ENCODE measurements around the gene FNDC3B. TPM values are rescaled to one million over a fixed set of nuclear protein-coding genes. Genes with fewer than 3 reads are reported as not detected.

Gene FNDC3B
- total and polyA plus RNA-seq, 9 of the 15 experiments (the other 6 are each of a cell fraction or from before 2014, with no cell fraction given): 7.0 to 35.8 (median 16.2) TPM

GRCh38 chr3:172147113-172147818 is 107.9 kb downstream of the FNDC3B start (continued):
- TF ChIP-seq ARID4B (CRISPR knock-in tag; IDR thresholded peaks at IDR 0.05) (no peak), ZC3H8 (IDR thresholded peaks at IDR 0.05) (no peak), KLF13 (tag; IDR thresholded peaks at IDR 0.05; ENCODE audit: borderline replicate concordance, low read depth) (no peak), CC2D1A (IDR thresholded peaks at IDR 0.05) (no peak), OTX1 (CRISPR knock-in tag; IDR thresholded peaks at IDR 0.05) (no peak), STAT5B (CRISPR knock-in tag; IDR thresholded peaks at IDR 0.05) (no peak), GTF2A2 (tag; IDR thresholded peaks at IDR 0.05) (no peak), NFE2 (IDR thresholded peaks at IDR 0.05; ENCODE audit: low read depth) (no peak), MED1 (CRISPR knock-in tag; IDR thresholded peaks at IDR 0.05; ENCODE audit: borderline replicate concordance) (no peak), RBM39 (optimal IDR thresholded peaks at IDR 0.05; ENCODE audit: low read depth, low read length) (no peak), ZNF124 (CRISPR knock-in tag; IDR thresholded peaks at IDR 0.05) (no peak), ZNF253 (CRISPR knock-in tag; conservative IDR thresholded peaks at IDR 0.05) (no peak)
- TF ChIP-seq, protein P1, sequence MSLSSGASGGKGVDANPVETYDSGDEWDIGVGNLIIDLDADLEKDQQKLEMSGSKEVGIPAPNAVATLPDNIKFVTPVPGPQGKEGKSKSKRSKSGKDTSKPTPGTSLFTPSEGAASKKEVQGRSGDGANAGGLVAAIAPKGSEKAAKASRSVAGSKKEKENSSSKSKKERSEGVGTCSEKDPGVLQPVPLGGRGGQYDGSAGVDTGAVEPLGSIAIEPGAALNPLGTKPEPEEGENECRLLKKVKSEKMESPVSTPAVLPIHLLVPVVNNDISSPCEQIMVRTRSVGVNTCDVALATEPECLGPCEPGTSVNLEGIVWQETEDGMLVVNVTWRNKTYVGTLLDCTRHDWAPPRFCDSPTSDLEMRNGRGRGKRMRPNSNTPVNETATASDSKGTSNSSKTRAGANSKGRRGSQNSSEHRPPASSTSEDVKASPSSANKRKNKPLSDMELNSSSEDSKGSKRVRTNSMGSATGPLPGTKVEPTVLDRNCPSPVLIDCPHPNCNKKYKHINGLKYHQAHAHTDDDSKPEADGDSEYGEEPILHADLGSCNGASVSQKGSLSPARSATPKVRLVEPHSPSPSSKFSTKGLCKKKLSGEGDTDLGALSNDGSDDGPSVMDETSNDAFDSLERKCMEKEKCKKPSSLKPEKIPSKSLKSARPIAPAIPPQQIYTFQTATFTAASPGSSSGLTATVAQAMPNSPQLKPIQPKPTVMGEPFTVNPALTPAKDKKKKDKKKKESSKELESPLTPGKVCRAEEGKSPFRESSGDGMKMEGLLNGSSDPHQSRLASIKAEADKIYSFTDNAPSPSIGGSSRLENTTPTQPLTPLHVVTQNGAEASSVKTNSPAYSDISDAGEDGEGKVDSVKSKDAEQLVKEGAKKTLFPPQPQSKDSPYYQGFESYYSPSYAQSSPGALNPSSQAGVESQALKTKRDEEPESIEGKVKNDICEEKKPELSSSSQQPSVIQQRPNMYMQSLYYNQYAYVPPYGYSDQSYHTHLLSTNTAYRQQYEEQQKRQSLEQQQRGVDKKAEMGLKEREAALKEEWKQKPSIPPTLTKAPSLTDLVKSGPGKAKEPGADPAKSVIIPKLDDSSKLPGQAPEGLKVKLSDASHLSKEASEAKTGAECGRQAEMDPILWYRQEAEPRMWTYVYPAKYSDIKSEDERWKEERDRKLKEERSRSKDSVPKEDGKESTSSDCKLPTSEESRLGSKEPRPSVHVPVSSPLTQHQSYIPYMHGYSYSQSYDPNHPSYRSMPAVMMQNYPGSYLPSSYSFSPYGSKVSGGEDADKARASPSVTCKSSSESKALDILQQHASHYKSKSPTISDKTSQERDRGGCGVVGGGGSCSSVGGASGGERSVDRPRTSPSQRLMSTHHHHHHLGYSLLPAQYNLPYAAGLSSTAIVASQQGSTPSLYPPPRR (CRISPR knock-in tag; IDR thresholded peaks at IDR 0.05; ENCODE audit: borderline replicate concordance): no peak
